HCEC 1CT (cell line): Measurements from ENCODE around the gene CCDC102A.
A peak's percentile ranks its signal among the peaks of the same experiment; 100 is the strongest.

ENCODE experiments used
- DNase-seq: peaks from one replicate; pipeline ENCODE4 v3.0.0-alpha.2; 2017

The CCDC102A gene

DNA sequence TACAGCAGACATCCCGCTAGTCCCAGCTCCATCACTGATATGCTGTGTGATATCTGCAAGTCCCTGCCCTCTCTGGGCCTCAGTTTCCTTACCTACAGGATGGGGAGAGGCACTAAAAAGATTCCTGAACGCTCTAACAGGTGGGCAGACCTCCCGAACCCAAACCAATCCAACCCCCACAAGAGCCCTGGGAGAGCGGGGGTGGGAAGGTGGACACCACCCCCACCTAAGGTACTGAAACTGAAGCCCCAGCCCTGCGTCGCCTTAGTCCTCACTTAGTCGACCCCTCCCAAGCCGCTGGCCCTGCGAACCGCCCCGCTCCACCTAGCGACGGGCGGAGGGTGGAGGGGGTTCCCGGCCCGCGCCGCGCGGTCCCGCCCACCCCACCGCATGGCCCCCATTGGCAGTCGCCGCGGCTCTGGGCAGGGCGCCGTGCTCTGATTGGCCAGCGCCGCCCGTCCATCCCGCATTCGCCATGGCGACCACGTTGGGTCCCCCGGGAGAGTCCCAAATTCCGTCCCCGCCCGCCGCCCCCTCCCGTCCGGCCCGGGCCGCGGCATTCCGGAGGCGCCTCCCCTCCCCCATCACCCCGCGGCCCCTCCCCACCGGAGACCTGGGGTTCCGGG lies 578 bp downstream of the CCDC102A start:
- DNase-seq, result peak; percentile 79

DNA sequence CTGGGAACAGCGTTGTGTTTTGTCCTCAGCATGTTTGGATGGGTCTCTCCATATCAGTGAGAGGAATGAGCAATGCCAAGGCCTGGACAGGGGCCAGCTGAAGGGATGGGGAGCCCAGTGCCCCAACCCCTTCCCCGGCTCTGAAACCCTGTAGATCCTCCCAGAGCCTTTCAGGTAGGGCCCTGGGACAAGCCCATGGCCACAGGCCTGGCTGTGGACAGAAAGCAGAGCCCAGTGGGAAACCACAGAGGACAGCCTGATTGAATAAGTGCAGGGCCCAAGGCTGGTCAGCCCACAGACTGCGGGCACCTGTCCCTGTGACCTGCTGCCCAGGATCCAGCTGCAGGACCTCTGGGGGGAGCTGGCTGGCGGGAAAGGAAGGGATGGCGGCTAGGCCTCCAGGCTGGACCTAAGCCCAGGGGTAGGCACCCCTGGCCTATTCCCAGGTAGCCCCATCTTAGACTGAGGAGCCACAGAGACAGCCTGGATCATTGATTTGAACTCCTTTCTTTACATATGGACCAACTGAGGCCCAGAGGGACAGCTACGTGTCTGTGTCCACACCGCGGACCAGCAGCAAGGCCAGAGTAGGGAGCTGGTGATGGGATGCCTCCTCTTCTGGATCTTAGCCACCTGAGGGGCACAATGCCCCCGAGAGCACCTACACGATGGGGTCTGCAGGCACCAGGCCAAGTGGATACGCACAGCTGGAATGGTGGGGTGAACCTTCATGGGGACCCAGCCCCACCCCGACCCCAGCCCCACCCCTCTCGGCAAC lies 1.3 kb downstream of the CCDC102A start:
- DNase-seq, result no peak

DNA sequence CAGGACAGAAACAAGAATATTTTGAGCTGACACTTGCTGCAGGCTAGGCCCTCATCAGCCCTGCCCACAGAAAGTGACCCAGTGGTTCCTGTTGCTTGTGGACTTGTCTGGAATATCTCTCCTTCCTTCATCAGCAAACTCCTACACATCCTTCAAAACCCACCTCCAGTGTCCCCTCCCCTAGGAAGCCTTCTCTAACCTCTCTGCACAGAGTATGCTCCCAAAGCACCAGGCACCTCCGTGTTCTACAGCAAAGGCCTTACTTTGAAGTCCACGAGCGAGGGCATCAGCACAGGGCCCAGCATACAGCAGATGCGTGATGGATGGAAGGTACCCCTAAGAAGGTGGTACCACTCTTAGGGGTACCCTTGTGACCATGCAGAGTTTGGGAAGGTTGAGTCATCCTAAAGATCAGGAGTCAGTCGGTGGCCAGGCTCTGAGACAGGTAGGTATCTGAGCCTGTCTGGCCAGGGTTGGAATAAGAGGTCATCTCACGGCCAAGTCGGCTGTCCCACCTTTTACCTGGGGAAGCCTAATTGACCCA lies 2.0 kb downstream of the CCDC102A start:
- DNase-seq, result no peak

DNA sequence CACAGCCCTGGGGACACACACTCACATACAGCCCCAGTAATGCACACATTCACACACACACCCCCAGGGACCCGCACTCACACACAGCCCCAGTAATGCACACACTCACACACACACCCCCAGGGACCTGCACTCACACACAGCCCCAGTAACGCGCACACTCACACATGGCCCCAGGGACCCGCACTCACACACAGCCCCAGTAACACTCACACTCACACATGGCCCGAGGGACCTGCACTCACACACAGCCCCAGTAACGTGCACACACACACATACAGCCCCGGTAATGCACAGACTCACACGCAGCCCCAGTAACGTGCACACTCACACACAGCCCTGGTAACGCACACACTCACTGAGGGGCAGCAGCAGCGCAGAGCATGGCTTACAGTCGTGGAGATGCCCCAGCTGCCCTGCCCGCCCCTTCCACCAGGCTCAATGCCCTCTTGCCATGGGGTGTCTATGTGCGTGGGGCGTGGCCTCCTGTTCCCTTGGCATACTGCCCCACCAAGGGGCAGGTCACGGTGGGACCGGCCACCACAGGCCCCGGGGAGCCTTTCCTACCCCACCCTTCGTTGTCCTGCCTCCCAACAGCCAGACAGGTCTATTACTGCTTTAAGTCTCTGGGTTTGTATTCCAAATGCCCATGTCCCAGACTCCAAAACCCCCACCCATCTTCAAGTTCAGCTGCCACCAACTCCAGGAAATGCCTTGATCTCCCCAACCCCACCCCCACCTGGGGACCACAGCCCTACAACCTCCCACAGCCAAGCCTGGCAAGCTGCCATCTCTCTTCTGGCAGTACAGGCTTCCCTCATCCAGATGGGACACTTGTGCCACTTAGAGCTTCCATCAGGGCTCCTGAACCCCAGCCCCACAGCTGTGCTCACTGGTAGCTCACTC lies 2.7 kb downstream of the CCDC102A start:
- no peak for DNase-seq

DNA sequence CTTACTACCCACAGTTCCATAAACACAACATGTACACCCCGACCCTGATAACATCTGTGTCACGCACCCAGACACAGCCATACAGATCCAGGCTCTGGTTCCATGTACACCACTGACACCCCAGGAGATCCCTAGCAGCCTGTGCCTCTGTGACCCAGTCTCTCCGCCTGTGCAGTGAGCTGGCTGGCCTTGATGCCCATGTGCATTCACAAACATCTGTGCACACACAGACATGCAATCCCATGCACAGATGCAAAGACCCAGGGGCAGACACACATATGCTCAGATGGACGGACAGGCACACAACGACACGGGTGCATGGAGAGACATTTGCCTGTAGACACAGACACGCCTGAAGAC lies 4.1 kb downstream of the CCDC102A start:
- DNase-seq, result no peak

DNA sequence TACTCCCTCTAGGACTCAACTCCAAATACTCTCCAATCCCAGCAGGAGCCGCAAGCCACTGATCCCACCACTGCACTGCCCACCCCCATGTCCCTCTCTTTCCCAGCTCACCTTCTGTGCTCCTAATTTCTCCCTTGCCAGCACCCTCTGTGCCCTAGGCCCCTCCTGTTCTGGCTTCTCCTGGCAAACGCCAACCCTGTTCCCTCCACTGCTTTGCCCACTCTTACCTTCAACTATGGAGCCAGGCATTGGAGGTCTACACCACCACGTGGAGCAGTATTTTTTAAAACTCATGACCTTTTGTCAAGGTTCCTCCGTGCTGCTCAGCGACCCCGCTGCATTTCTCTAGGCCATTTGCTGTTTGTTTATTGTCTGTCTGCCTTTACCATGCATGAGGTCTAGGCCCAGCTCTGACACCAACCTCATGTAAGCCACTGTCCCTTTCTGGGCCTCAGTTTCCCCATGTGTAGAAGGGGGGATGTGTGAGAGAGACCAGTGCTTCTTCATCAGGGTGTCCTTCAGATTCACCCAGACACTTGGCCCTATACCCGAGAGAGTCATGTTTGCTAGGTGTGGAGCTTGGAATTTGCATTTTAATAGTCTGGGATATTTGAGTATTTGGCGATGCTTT lies 4.6 kb downstream of the CCDC102A start:
- no peak for DNase-seq

DNA sequence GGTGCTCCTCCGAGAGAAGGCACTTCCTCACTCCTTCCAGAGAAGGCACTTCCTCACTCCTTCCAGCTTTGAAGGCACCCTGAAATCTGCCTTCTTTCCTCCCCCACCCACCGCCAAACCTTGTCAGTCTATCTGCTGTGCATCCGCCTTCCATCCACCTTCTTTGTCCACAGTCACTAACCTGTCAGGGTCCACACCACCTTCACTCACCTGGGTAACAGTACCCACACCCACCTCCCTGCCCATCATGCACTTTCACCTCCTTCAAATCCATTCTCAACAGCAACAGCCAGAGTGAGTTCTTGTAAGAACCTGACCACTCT lies 5.2 kb downstream of the CCDC102A start:
- no peak for DNase-seq

DNA sequence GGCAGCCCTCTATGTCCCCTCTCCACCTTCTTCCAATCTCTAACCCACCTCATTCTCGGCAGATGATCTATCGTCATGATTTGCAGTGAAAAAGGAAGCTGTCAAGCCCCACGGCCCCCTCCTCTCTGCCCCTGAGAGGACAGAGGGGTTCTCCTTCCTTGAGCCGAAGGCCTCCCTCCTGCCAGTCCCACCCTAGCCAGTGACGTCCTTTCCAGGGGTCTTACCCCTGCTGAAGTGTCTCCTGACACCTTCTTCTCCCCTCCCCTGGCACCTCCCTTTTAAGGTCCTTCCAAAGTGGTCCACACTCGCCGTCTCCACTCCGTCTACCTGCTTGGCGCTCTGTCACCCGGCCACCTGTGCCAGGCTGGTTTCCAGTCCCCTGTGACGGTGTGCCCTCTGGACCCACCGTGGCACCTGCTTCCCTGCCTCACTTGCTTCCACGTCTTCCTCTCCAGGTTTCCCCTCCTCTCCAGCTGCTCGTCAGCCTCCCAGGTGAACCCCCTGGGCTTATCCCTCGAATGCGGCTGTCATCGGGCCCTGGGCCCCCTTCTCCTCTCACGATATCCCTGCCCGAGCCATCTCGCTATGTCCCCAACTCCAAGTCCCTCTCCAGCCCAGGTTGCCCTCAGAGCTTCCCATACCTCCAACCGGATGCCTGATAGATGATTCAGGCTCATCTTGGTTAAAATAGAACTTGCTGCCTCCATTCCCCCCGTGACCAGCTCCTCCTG lies 5.7 kb downstream of the CCDC102A start:
- no peak for DNase-seq

DNA sequence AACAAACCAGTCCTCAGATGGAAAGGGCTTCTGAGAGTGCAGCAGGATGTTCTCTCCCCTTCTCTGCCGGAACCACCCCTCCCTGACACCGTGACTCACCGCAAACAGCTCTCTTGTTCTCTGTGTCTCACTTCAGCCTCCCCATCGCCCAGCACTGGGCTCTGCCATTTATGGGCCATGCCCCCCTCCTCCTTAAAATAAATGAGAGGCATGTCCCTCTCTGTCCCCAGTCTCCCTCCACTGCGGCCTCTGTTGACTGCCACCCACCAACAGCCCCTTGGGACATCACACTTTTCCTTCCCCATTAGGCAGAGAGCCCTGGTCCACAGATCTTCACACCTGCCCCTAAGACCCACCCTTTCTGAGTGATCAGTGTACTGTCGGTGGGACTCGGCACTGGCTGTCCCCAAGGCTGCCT lies 6.3 kb downstream of the CCDC102A start:
- DNase-seq, result peak; percentile 24

DNA sequence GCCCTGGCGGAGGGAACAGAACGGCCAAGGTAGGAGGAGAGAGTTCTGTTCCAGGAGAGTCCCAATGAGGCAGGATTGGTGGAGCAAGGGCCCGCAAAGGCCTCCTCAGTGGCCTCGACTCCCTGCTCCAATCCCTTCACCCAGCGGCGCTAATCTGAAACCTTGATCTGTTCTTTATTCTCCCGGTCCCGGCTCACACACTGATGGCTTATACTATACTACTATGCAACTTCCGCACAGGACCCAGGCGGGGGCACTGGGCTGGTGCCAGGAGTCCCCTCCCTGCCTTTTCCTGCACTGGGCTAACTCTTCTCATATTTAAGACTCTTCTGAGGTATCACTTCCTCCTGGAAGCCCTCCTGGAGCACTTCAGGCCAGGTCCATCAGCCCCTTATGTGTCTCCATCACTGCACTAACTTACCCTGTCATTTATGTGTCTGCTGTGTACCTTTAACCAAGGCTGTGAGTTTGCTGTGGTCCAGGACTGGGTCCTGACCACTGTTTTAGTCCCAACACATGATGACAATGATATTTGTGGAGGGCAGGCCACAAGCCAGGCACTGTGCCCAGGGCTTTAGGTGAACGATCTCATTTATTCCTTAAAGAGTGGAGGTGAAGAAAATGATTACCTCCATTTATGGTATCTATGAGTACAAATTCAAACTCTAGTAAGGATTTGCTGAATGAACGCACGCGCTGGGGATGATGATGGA lies 6.8 kb downstream of the CCDC102A start:
- no peak for DNase-seq

DNA sequence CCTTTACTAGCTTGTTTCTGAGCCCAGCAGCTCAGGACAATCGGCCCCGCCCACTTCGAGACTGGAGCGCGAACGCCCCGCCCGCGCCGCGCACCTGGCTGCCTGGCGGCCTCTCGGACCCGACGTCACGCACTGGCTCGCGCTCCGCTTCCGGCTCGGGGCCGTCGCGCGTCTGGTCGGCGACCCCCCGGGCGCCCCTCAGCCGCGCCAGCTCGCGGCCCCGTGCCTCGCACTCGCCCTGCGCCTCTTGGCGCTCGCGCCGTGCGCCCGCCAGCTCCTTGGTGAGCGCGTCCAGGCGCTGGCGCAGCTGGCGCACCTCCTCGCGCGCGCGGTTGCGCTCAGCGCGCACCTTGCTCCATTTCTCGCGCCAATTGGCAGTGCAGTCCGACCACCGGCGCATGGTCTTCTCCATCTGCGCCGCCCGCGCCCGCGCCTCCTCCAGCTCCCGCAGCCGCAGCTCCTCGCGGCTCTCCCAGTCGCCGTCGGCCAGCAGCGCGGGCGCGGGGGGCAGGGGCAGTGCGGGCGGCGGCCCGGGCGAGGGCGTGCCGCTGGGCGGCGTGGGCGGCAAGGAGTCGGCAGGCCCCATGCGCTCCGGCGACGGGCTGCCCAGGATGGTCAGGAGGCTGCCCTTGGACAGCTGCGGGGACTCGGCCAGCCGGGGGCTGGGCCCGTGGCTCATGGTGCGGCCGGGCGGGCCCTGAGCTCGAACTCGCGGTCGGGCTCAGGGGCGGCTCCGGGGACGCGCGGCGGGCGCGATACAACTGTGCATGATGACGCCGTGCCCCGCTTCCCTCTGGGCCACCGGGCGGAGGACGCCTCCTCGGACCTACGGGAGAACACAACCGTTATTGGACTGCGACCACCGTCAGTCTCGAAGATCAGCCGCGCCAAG lies 7.6 kb downstream of the CCDC102A start:
- no peak for DNase-seq

DNA sequence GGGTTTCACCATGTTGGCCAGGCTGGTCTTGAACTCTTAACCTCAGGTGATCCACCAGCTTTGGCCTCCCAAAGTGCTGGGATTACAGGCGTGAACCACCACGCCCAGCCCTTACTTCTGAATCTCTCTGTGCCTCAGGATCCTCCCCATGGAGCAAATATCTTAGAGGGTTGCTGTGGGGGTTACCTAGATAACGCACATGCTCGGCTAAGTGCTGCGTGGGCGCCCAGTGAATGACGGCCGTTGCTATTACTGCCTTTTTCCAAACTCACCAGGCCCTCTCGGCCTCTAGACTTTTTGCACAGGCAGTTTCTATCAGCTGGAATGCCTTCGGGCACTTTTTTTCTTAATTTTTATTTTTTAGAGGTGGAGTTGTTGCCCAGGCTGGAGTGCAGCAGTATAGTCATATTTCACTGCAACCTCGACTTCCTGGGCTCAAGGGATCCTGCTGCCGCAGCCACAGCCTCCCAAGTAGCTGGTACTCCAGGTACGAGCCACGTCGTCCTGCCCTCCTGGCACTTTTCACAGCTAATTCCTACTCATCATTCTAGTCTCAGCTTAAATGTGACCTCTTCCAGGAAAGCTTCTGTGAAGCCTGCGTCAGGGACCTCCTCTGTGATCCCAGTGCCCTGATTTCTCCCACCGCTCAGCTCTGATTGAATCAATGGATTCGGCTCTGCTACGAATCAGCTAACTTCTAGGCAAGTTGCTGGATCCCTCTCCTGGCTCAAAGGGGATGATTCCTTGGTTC lies 8.6 kb downstream of the CCDC102A start:
- DNase-seq, result no peak

DNA sequence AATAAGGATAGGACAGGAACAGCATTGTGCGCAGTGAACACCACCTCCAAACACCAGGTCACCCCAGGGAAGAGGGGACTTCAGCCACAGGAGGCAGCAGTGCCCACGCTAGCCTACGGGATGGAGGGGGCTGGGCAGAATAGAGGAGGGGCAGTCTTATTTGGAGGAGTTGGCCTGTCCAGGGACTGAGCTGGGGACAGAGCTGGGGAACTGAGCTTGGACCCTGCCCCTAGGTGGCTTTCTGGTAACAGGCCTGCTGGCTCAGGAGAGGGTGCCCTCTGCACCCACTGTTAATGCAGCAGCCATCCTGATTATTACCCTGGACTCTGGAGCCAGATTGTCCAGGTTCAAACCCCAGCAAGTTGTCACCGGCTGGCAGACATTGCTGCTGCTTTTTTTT lies 9.3 kb downstream of the CCDC102A start:
- no peak for DNase-seq

DNA sequence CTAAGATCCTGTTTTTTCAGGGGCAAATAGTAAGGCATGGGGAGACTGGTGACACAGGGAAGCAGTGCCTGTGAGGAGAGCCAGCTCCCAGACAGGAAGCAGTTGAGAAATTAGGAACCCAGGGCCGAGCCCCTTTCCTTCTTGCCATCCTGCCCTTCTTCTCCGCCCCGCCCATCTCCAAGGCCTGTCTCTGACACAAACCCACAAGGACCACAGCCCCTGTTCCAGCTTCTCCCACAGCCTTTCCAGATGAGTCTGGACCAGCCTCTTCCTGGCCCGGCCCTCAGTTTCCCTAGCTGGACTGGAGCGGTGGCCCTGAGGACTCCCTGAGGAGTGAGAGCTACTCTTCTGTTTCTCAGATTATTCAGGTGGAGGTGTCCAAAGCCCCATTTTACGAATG lies 9.9 kb downstream of the CCDC102A start:
- DNase-seq, result no peak

DNA sequence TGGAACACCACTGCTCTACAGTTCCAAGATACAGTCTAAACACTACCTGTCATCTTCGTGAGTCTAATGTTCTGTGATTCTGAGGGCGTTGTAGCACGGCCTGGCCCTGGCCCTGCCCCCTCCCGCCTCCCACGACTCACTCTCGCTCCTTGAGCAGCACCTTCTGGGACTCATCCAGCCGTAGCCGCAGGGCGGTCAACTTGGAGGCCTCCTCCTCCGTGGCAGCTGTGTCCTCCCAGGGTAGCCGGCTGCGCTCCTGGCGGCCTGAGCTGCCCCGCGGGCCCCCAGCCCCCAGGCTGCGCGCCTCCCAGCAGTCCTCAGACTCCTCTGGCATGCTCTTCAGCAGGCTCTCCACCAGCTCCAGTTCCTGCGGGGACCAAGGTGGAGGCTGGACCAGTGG lies 10.6 kb downstream of the CCDC102A start:
- DNase-seq, result no peak

DNA sequence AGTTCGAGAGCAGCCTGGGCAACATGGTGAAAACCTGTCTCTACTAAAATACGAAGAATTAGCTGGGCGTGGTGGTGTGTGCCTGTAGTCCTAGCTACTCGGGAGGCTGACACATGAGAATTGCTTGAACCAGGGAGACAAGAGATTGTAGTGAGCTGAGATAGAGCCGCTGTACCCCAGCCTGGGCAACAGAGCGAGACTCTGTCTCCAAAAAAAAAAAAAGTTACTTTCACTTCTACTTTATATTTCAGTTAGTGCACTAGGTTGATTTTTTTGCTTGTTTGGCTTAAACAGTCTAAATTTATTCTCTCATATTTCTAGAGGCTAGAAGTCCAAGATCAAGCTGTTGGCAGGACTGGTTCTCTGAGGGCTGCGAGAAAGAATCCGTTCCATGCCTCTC lies 13.4 kb downstream of the CCDC102A start:
- no peak for DNase-seq

DNA sequence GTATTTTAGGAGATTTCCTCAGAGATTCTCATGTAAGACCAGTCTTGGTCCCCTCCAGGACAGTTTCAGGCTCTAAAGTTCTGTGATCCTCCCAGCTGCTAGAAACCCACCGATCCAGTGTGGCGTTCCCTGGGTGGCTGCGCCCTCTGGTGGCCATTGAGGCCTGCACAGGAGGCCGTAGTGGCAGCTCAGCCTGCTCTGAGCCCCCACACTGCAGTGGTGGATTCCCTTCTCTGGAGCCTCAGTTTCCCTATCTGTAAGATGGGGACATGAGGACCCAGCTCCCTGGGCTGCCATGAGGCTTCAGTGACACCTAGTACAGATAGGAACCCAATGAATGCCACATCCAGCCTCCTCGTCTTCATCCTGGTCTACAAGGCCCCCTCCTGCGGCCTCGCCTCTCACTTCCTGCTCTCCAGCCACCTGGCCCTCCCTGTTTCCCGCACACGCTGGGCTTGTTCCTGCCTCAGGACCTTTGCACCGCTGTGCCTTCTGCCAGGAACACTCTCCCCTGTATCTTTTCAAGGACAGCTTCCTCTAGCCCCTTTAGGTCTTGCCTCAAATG lies 16.5 kb downstream of the CCDC102A start:
- DNase-seq, result peak; percentile 44

DNA sequence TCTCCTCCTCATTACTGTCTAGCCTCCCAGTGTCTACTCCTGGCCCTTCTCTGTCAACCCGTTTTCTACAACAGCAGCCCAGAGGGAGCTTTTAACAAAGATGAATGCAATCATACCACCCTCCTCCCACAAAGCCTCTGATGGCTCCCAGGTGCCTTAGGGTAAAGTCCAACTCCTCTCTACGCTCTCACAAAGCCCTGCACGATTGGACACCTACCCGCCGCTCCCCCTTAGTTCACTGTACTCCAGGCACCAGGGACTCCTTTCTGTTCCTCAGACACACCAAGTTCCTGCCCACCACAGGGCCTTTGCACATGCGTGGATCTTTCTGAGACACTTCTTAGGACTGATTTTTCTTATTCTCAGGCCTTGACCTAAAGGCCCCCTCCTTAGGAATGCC lies 17.4 kb downstream of the CCDC102A start:
- no peak for DNase-seq

DNA sequence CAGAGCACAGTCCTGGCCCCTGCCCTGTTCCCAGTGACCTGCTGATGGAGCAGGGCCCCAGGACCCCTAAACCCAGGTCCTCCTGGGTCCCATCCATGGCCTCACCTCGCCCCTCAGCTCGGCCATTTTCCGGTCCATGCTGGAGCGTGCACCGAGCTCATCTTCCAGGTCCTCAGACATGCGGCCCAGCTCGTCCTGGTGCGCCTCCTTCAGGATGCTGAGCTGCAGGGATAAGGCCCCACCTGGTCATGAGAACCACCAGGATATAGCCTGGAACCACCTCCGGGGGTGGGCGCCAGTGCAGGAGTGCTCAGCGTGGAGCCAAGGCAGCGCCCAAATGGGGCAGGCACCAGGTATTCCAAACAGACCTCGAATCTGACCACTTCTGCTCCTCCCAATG lies 17.9 kb downstream of the CCDC102A start:
- DNase-seq, result no peak
